ENCODE results near the gene SPAG16.

Gene SPAG16

GRCh38 chr2:214265991-214266489 lies 981.8 kb downstream of the SPAG16 start:
- no peaks in the 10 kb centered on the region for H3K4me1 ChIP-seq (ENCODE audit: control insufficient read depth in 1 of 2, insufficient read depth in 2 of 2, low read length in 2 of 2)
- H3K9ac ChIP-seq (ENCODE audit: low read depth in 1 of 2, low read length in 2 of 2): no peak overlapping the region
- H3K4me3 ChIP-seq (ENCODE audit: low read depth in 1 of 2, low read length in 2 of 2): no peak overlapping the region
- no peaks in the 10 kb centered on the region for H3K36me3 ChIP-seq (ENCODE audit: control insufficient read depth in 1 of 2, insufficient read depth in 2 of 2, low read length in 2 of 2)
- no peaks in the 10 kb centered on the region for H3K9me3 ChIP-seq (ENCODE audit: control insufficient read depth in 1 of 2, low read length in 2 of 2)
- H3K27me3 ChIP-seq (ENCODE audit: control insufficient read depth in 1 of 2, insufficient read depth in 2 of 2, low read length in 2 of 2): no peaks in the 10 kb centered on the region
- H3K27ac ChIP-seq (ENCODE audit: low read depth, low read length): no peak overlapping the region

- H3K27me3 ChIP-seq (ENCODE audit: control insufficient read depth in 1 of 2, insufficient read depth in 2 of 2, low read length in 2 of 2): no peaks in the 10 kb centered on the region
- H3K4me3 ChIP-seq (ENCODE audit: low read depth in 1 of 2, low read length in 2 of 2): no peak overlapping the region
- H3K9ac ChIP-seq (ENCODE audit: low read depth in 1 of 2, low read length in 2 of 2): no peak overlapping the region
- H3K9me3 ChIP-seq (ENCODE audit: control insufficient read depth in 1 of 2, low read length in 2 of 2): no peaks in the 10 kb centered on the region
- H3K36me3 ChIP-seq (ENCODE audit: control insufficient read depth in 1 of 2, insufficient read depth in 2 of 2, low read length in 2 of 2): no peaks in the 10 kb centered on the region
- no peak overlapping the region for H3K27ac ChIP-seq (ENCODE audit: low read depth, low read length)
- no peaks in the 10 kb centered on the region for H3K4me1 ChIP-seq (ENCODE audit: control insufficient read depth in 1 of 2, insufficient read depth in 2 of 2, low read length in 2 of 2)
Measured at GRCh38 chr2:214277880-214278279, 993.6 kb downstream of the SPAG16 start.

- Histone ChIP-seq H3K9me3 (ENCODE audit: control insufficient read depth in 1 of 2, low read length in 2 of 2) (peaks cover 0 to 2% of the 10 kb centered on the region in 2 donors), H3K4me3 (ENCODE audit: low read depth in 1 of 2, low read length in 2 of 2) (no peak overlapping the region), H3K4me1 (ENCODE audit: control insufficient read depth in 1 of 2, insufficient read depth in 2 of 2, low read length in 2 of 2) (no peaks in the 10 kb centered on the region), H3K36me3 (ENCODE audit: control insufficient read depth in 1 of 2, insufficient read depth in 2 of 2, low read length in 2 of 2) (no peaks in the 10 kb centered on the region), H3K27ac (ENCODE audit: low read depth, low read length) (no peak overlapping the region), H3K9ac (ENCODE audit: low read depth in 1 of 2, low read length in 2 of 2) (no peak overlapping the region), H3K27me3 (ENCODE audit: control insufficient read depth in 1 of 2, insufficient read depth in 2 of 2, low read length in 2 of 2) (no peaks in the 10 kb centered on the region)
Measured at GRCh38 chr2:214286011-214286410, 1001.7 kb downstream of the SPAG16 start.

GRCh38 chr2:214293593-214293992 lies 1009.3 kb downstream of the SPAG16 start:
- Histone ChIP-seq H3K27me3 (ENCODE audit: control insufficient read depth in 1 of 2, insufficient read depth in 2 of 2, low read length in 2 of 2) (no peaks in the 10 kb centered on the region), H3K9me3 (ENCODE audit: control insufficient read depth in 1 of 2, low read length in 2 of 2) (peaks cover 12 to 13% of the 10 kb centered on the region in 2 donors), H3K36me3 (ENCODE audit: control insufficient read depth in 1 of 2, insufficient read depth in 2 of 2, low read length in 2 of 2) (no peaks in the 10 kb centered on the region), H3K27ac (ENCODE audit: low read depth, low read length) (no peak overlapping the region), H3K4me1 (ENCODE audit: control insufficient read depth in 1 of 2, insufficient read depth in 2 of 2, low read length in 2 of 2) (no peaks in the 10 kb centered on the region), H3K4me3 (ENCODE audit: low read depth in 1 of 2, low read length in 2 of 2) (no peak overlapping the region), H3K9ac (ENCODE audit: low read depth in 1 of 2, low read length in 2 of 2) (no peak overlapping the region)

GRCh38 chr2:214294426-214294825 lies 1010.2 kb downstream of the SPAG16 start:
- no peaks in the 10 kb centered on the region for H3K36me3 ChIP-seq (ENCODE audit: control insufficient read depth in 1 of 2, insufficient read depth in 2 of 2, low read length in 2 of 2)
- H3K27me3 ChIP-seq (ENCODE audit: control insufficient read depth in 1 of 2, insufficient read depth in 2 of 2, low read length in 2 of 2): no peaks in the 10 kb centered on the region
- H3K4me3 ChIP-seq (ENCODE audit: low read depth in 1 of 2, low read length in 2 of 2): no peak overlapping the region
- no peaks in the 10 kb centered on the region for H3K4me1 ChIP-seq (ENCODE audit: control insufficient read depth in 1 of 2, insufficient read depth in 2 of 2, low read length in 2 of 2)
- H3K9me3 ChIP-seq (ENCODE audit: control insufficient read depth in 1 of 2, low read length in 2 of 2): peaks cover 12 to 13% of the 10 kb centered on the region in 2 donors
- no peak overlapping the region for H3K27ac ChIP-seq (ENCODE audit: low read depth, low read length)
- H3K9ac ChIP-seq (ENCODE audit: low read depth in 1 of 2, low read length in 2 of 2): no peak overlapping the region

GRCh38 chr2:214297423-214297822 lies 1013.2 kb downstream of the SPAG16 start:
- Histone ChIP-seq H3K27me3 (ENCODE audit: control insufficient read depth in 1 of 2, insufficient read depth in 2 of 2, low read length in 2 of 2) (no peaks in the 10 kb centered on the region), H3K4me1 (ENCODE audit: control insufficient read depth in 1 of 2, insufficient read depth in 2 of 2, low read length in 2 of 2) (no peaks in the 10 kb centered on the region), H3K36me3 (ENCODE audit: control insufficient read depth in 1 of 2, insufficient read depth in 2 of 2, low read length in 2 of 2) (no peaks in the 10 kb centered on the region), H3K9ac (ENCODE audit: low read depth in 1 of 2, low read length in 2 of 2) (no peak overlapping the region), H3K9me3 (ENCODE audit: control insufficient read depth in 1 of 2, low read length in 2 of 2) (peaks cover 6 to 10% of the 10 kb centered on the region in 2 donors), H3K4me3 (ENCODE audit: low read depth in 1 of 2, low read length in 2 of 2) (no peak overlapping the region), H3K27ac (ENCODE audit: low read depth, low read length) (no peak overlapping the region)

GRCh38 chr2:214310319-214310718 lies 1026.1 kb downstream of the SPAG16 start:
- Histone ChIP-seq H3K4me1 (ENCODE audit: control insufficient read depth in 1 of 2, insufficient read depth in 2 of 2, low read length in 2 of 2) (no peaks in the 10 kb centered on the region), H3K4me3 (ENCODE audit: low read depth in 1 of 2, low read length in 2 of 2) (no peak overlapping the region), H3K27me3 (ENCODE audit: control insufficient read depth in 1 of 2, insufficient read depth in 2 of 2, low read length in 2 of 2) (no peaks in the 10 kb centered on the region), H3K36me3 (ENCODE audit: control insufficient read depth in 1 of 2, insufficient read depth in 2 of 2, low read length in 2 of 2) (no peaks in the 10 kb centered on the region), H3K9me3 (ENCODE audit: control insufficient read depth in 1 of 2, low read length in 2 of 2) (no peaks in the 10 kb centered on the region), H3K9ac (ENCODE audit: low read depth in 1 of 2, low read length in 2 of 2) (no peak overlapping the region), H3K27ac (ENCODE audit: low read depth, low read length) (no peak overlapping the region)

GRCh38 chr2:214311031-214311533 lies 1026.8 kb downstream of the SPAG16 start:
- Histone ChIP-seq H3K9ac (ENCODE audit: low read depth in 1 of 2, low read length in 2 of 2) (no peak overlapping the region), H3K27me3 (ENCODE audit: control insufficient read depth in 1 of 2, insufficient read depth in 2 of 2, low read length in 2 of 2) (no peaks in the 10 kb centered on the region), H3K27ac (ENCODE audit: low read depth, low read length) (no peak overlapping the region), H3K36me3 (ENCODE audit: control insufficient read depth in 1 of 2, insufficient read depth in 2 of 2, low read length in 2 of 2) (no peaks in the 10 kb centered on the region), H3K9me3 (ENCODE audit: control insufficient read depth in 1 of 2, low read length in 2 of 2) (no peaks in the 10 kb centered on the region), H3K4me1 (ENCODE audit: control insufficient read depth in 1 of 2, insufficient read depth in 2 of 2, low read length in 2 of 2) (no peaks in the 10 kb centered on the region), H3K4me3 (ENCODE audit: low read depth in 1 of 2, low read length in 2 of 2) (no peak overlapping the region)

GRCh38 chr2:214311931-214312749 lies 1027.9 kb downstream of the SPAG16 start:
- Histone ChIP-seq H3K36me3 (ENCODE audit: control insufficient read depth in 1 of 2, insufficient read depth in 2 of 2, low read length in 2 of 2) (no peaks in the 10 kb centered on the region), H3K27ac (ENCODE audit: low read depth, low read length) (no peak overlapping the region), H3K27me3 (ENCODE audit: control insufficient read depth in 1 of 2, insufficient read depth in 2 of 2, low read length in 2 of 2) (no peaks in the 10 kb centered on the region), H3K9me3 (ENCODE audit: control insufficient read depth in 1 of 2, low read length in 2 of 2) (no peaks in the 10 kb centered on the region), H3K4me1 (ENCODE audit: control insufficient read depth in 1 of 2, insufficient read depth in 2 of 2, low read length in 2 of 2) (no peaks in the 10 kb centered on the region), H3K9ac (ENCODE audit: low read depth in 1 of 2, low read length in 2 of 2) (no peak overlapping the region), H3K4me3 (ENCODE audit: low read depth in 1 of 2, low read length in 2 of 2) (no peak overlapping the region)

GRCh38 chr2:214315324-214315723 lies 1031.1 kb downstream of the SPAG16 start:
- Histone ChIP-seq H3K27ac (ENCODE audit: low read depth, low read length) (no peak overlapping the region), H3K27me3 (ENCODE audit: control insufficient read depth in 1 of 2, insufficient read depth in 2 of 2, low read length in 2 of 2) (no peaks in the 10 kb centered on the region), H3K4me1 (ENCODE audit: control insufficient read depth in 1 of 2, insufficient read depth in 2 of 2, low read length in 2 of 2) (no peaks in the 10 kb centered on the region), H3K9ac (ENCODE audit: low read depth in 1 of 2, low read length in 2 of 2) (no peak overlapping the region), H3K4me3 (ENCODE audit: low read depth in 1 of 2, low read length in 2 of 2) (no peak overlapping the region), H3K9me3 (ENCODE audit: control insufficient read depth in 1 of 2, low read length in 2 of 2) (no peaks in the 10 kb centered on the region), H3K36me3 (ENCODE audit: control insufficient read depth in 1 of 2, insufficient read depth in 2 of 2, low read length in 2 of 2) (no peaks in the 10 kb centered on the region)

Data from duodenal mucosa (tissue), 2 donors.